ENCODE results near the gene PLOD2. TPM values are rescaled to one million over a fixed set of nuclear protein-coding genes. Genes with fewer than 3 reads are reported as not detected.

PLOD2 gene
- total and polyA plus RNA-seq, 9 of the 15 experiments (the other 6 are each of a cell fraction or from before 2014, with no cell fraction given) = 0.18 to 1.5 (median 0.58) TPM

- no peaks in the 10 kb centered on the region for H3K4me1 ChIP-seq (replicated peaks in 1 of 2; ENCODE audit: control insufficient read depth in 2 of 2, insufficient read depth in 2 of 2, low read length in 2 of 2)
- POLR2A ChIA-PET = no interaction called here
- in situ Hi-C loops (cut with MboI) = no loop called here
- no peaks in the 10 kb centered on the region for H3K36me3 ChIP-seq (ENCODE audit: control insufficient read depth, insufficient read depth, low read length)
- no peak overlapping the region for H2AFZ ChIP-seq (ENCODE audit: low read depth, low read length)
- no peak overlapping the region for H3K4me2 ChIP-seq (ENCODE audit: insufficient read depth, low read length)
- no peak overlapping the region for H3K27ac ChIP-seq (ENCODE audit: extremely low read depth, low read depth, low read length)
- CTCF ChIA-PET (ENCODE audit: low intra/inter-chr PET ratio) = no interaction called here
- no peaks in the 10 kb centered on the region for H3K79me2 ChIP-seq (ENCODE audit: control insufficient read depth, insufficient read depth, low read length)
- no peak for ATAC-seq
- no peak for FAIRE-seq
- no peaks in the 10 kb centered on the region for H3K9me3 ChIP-seq (replicated peaks; ENCODE audit: control insufficient read depth, insufficient read depth, low read depth, low read length)
- no TSS peak for BruUV-seq (replicated peaks)
- WGBS (ENCODE audit: insufficient coverage, low coverage, missing lambda C conversion rate) = 4% methylated on average over 9 of the region's 9 CpGs
- no peaks in the 10 kb centered on the region for H3K27me3 ChIP-seq (ENCODE audit: control insufficient read depth in 2 of 2, insufficient read depth in 2 of 2, low read length in 2 of 2)
- no peak overlapping the region for H3K4me3 ChIP-seq
- H4K20me1 ChIP-seq (replicated peaks; ENCODE audit: control insufficient read depth, insufficient read depth, low read length) = no peaks in the 10 kb centered on the region
- no peak for DNase-seq (ENCODE audit: extremely low read depth in 1 of 4, low spot score in 3 of 4)
- no peak overlapping the region for H3K9ac ChIP-seq (ENCODE audit: insufficient read depth in 1 of 2, low read depth in 2 of 2, low read length in 2 of 2)
- intact Hi-C loops (cut with micrococcal nuclease) = no loop called here
- no peaks in the 10 kb centered on the region for H3K9me1 ChIP-seq (ENCODE audit: control insufficient read depth, insufficient read depth, low read length)
- TF ChIP-seq VEZF1 (CRISPR knock-in tag; IDR thresholded peaks at IDR 0.05) = no peak
- TF ChIP-seq ARID3A (IDR thresholded peaks at IDR 0.05; ENCODE audit: borderline replicate concordance, low read depth, low read length) = no peak
- no peak for TF ChIP-seq THAP7 (CRISPR knock-in tag; IDR thresholded peaks at IDR 0.05)
- no peak for TF ChIP-seq MXD1 (CRISPR knock-in tag; IDR thresholded peaks at IDR 0.05; ENCODE audit: borderline replicate concordance, poor library complexity, severe bottlenecking)
- no peak for TF ChIP-seq ZBTB43 (CRISPR knock-in tag; IDR thresholded peaks at IDR 0.05)
- no peak for TF ChIP-seq SIN3B (IDR thresholded peaks at IDR 0.05; ENCODE audit: low read depth)
- TF ChIP-seq ZBTB7A (IDR thresholded peaks at IDR 0.05; ENCODE audit: borderline replicate concordance, control insufficient read depth, low read depth, low read length) = no peak
- no peak for TF ChIP-seq RBM15 (IDR thresholded peaks at IDR 0.05; ENCODE audit: insufficient read depth, low read length)
- no peak for TF ChIP-seq ZNF778 (CRISPR knock-in tag; IDR thresholded peaks at IDR 0.05)
- TF ChIP-seq GTF2A2 (tag; IDR thresholded peaks at IDR 0.05) = no peak
- TF ChIP-seq CEBPB (tag; IDR thresholded peaks at IDR 0.05) = no peak
- no peak for TF ChIP-seq E2F1 (CRISPR knock-in tag; IDR thresholded peaks at IDR 0.05)
- TF ChIP-seq STAT5A (IDR thresholded peaks at IDR 0.05; ENCODE audit: borderline replicate concordance, low read length) = no peak
- no peak for TF ChIP-seq SMARCA4 (IDR thresholded peaks at IDR 0.05)
- no peak for TF ChIP-seq CGGBP1 (CRISPR knock-in tag; IDR thresholded peaks at IDR 0.05)
Measured at GRCh38 chr3:146099316-146099715, 61.7 kb downstream of the PLOD2 start.
